Cardiac septum (tissue), 1 donor: ENCODE data around the gene EGFLAM. TPM values are rescaled to one million over a fixed set of nuclear protein-coding genes. Genes with fewer than 3 reads are reported as not detected.

Experiments used
- DNase-seq: peaks from one replicate; pipeline ENCODE4 v3.0.0-alpha.2; 2020; ENCODE audit warnings: low spot score
- intact Hi-C: fragments of 100-400 bp; cut with DNase I; formaldehyde crosslinking; loops from one replicate; pipeline ENCODE4 v1.14.0; 2022
- long read RNA-seq: library from polyadenylated mRNA; unstranded; transcript quantifications from one replicate; pipeline ENCODE4 v2.0.0, GENCODE V29; 2021
- total RNA-seq: library from RNA; stranded (reverse); fragmentation: NEBNext Ultra II Directional; extraction: Animal tissue kit (Norgen Biotek cat#: 25700); gene quantifications from one replicate; pipeline ENCODE4 v1.2.1, GENCODE V29; 2021
- donor health status: DM: no; HTN: no; CAD: no.

The EGFLAM gene
- 6.3 TPM for total RNA-seq
- long read RNA-seq, full-length matches to known transcripts, result 3 of 4 reads
- long read RNA-seq, partial matches to known transcripts, result 0 of 4 reads
- long read RNA-seq, other reads (novel, unspliced or antisense), result 1 of 4 reads

DNA sequence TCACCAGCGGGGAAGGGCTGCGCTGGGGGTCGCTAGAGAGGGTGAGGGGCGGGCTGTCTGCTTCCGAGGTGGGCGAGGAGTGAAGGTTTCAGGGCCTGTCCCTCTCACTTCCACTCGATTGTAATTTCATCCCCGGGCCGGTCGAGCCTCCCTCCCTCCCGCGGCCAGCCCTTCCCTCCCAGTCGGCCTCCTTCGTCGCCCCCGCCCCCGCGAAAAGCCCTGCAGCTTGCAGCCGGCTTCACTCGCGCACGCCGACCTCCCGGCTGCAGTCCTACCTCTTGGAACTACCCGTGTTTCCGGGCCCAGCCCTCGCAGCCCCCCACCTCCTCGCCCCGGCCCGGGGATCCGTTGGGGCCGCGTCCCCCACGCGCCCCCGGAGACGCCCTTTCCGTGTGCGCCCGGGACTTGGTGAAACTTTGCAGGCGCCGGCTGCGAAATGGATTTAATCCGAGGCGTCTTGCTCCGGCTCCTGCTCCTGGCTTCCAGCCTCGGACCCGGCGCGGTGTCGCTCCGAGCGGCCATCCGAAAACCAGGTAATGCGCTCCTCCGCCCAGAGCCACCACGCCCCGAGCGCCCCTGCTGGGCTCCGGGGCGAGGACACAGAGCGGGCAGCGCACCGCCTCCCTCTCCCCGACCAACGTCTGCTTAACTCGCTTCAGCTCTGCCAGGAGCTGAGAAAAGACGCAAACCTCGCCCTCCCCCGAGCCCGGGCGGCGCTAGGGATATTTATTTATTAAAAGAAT is at the start of gene EGFLAM:
Gene EGFLAM, plus strand, starts transcription at position 241 of the 743 bp plus-strand sequence. Its CDS starts 196 bp downstream, at position 437.
- DNase-seq, result no peak
- intact Hi-C loops, result no loop called here

DNA sequence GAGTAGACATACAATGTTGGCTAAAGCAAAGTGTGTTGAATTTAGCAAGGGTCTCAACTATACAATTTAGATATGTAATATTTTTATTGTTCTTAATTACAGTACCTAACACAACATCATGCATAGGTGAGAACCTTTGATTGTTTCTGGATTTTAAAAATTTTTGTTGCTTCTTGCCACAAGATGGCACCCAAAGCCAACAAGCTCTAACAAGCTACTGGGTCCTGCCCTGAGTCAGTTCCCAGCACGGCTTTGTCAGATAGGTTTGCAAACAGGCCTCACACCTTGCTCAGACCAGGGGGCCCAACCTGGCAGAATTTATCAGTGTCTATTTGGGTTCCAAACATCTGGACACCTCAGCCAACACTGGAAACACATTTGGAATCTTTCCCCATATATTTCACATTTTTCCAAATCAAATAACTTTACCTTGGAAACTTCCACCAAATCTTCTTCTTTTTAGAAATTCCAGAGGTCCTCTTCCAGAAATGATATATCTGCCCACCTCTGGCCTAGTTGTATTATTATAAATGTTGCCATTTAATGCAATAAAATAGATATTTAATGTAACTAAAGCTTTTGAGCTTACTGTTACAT is 49.5 kb upstream of the EGFLAM start:
- DNase-seq, result no peak
- intact Hi-C loops, result no loop called here

DNA sequence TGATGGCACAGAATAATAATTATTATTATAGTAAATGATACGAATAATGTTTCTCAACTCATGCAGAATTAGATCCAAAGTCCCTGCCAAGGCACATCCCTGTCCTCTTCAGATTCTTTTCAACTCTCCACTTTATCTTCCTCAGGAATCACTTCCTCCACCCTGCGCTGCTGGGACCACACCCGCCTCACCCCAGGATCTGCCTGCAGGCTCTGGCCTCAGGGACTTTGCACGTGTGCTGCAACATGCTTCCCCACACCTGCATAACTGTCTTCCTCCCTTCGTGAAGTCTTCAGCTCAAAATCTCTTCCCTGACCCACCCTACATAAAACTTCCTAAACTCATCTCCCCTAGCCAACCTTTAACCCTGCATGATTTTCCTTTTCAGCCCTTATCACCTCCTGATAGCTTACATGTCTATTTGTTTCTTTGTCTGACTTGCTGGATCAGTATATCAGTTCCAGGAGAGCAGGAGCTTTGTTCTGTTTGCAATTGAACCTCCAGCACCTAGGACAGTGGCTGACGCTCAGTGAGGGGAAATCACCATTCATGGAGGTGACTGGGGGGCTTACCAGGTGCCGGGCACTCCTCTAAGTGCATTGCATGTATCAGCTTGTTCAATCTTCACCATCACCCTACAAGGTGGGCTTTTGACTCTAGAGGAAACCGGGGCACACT is 47.5 kb upstream of the EGFLAM start:
- no peak for DNase-seq
- intact Hi-C loops, result no loop called here

DNA sequence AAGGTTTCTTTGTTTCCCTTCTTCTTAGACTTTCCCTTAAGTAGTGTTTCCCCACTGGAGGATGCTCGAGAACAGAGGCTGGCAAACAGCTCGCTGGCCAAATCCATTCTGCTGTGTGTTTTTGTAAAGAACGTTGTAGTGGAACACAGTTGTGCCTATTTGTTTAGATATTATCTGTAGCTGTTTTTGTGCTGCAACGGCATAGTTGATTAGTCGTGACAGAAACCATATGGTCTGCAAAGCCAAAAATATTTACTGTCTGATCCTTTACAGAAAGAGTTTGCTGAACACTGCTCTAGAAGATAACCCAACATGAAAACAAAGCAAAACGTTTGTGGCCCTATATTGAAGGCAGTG is 47.0 kb upstream of the EGFLAM start:
- DNase-seq, result no peak
- intact Hi-C loops, result no loop called here

DNA sequence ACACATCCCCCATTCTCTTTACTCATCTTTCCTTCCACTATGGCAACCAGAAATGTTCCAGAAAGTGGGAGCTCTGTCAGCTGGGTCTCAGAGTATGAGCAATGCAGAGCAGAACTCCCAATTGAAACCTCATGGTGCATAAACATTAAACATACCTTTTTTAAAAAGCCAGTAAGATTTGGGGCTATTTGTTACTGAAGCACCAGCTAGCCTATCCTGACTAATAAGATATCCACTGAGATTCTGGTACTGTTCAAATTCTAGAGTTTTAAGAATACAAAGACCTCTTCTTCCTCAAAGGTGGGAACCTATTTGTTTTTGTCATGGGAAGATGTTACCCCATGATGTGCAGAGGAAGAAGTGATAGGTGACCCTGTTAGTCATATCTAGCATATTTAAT is 46.1 kb upstream of the EGFLAM start:
- intact Hi-C loops, result no loop called here

DNA sequence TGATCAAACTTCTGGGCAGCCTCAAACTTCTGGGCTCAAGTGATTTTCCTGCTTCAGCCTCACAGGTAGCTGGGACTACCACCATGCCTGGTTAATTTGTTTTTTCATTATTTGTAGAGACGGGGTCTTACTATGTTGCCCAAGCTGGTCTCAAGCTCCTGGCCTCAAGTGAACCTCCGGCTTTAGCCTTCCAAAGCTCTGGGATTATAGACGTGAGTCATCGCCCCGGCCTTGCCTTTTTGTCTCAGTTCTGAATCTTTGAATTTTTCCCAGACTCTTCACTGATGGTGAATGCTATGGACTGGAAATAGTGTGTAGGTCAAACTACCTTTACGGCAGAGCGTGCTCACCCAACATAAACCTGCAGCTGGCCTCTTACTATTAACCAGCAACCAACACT is 32.3 kb upstream of the EGFLAM start:
- no peak for DNase-seq
- intact Hi-C loops, result no loop called here

More for the DNA sequence above, 46.1 kb upstream of the EGFLAM start:
- no peak for DNase-seq

DNA sequence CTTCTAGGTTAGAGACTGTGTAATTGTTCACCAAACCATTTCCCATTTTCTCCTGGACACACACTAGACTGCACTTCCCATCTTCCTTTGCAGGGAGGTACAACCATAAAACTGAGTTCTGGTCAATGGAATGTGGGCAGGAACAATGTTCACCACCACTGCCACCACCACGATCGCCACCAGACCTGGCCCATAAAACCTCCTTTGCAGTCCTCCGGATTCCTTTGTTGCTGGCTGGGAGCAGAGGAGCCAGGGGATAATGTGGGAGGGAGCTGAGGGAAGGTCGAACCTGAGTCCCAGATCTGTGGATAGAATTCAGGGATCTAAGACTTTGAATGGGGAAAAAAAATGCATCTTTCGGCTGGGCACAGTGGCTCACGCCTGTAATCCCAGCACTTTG is 29.4 kb upstream of the EGFLAM start:
- DNase-seq, result no peak
- intact Hi-C loops, result no loop called here

DNA sequence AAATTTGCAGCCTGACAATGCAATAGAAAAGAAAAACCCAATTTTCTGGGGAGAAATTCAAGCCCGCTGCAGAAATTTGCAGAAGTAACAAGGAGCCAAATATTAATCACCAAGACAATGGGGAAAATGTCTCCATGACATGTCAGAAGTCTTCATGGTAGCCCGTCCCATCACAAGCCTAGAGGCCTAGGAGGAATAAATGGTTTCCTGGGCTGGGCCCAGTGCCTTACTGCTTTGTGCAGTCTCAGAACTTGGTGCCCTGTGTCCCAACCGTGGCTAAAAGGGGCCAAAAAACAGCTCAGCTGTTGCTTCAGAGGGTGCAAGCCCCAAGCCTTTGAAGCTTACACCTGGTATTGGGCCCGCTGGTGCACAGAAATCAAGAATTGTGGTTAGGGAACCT is 23.6 kb upstream of the EGFLAM start:
- no peak for DNase-seq
- intact Hi-C loops, result no loop called here

DNA sequence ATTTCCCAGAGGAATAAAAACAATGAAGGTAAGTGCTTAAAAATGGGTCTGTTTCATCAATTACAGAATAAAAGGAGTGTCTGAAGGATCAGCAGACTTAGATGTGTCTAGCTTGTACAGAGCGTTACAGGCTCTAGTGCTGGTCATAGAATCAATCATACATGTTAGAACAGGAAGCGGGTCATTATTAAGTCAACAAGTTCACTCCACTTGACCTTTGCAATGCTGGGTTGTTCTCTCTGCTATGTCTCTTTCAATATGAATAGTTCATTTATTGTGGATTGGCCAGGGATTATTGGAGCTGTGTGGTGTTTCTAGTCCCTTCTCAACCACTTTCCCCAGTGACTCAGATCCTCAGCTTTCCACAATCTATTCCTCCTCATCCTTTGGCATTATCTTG is 20.7 kb upstream of the EGFLAM start:
- no peak for DNase-seq
- intact Hi-C loops, result no loop called here

DNA sequence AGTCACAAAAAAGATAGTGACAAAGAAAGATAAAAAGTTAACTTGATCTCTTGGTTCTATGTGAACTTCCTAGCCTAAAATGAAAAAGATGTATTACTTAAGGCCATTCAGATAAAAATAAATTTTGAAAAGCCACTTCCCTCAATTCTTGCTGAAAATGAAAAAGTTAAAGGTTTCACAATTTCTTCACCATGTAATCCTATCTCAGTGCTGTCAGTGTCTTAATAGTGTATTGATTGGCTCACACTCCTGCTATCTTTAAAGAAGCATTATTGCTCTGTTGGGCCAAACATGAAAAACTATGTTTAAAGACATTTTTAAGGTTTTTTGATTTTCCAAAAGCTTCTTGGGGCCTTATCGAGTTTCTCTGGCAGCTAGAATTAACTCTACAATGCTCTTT is 18.1 kb upstream of the EGFLAM start:
- intact Hi-C loops, result no loop called here
- DNase-seq, result no peak

DNA sequence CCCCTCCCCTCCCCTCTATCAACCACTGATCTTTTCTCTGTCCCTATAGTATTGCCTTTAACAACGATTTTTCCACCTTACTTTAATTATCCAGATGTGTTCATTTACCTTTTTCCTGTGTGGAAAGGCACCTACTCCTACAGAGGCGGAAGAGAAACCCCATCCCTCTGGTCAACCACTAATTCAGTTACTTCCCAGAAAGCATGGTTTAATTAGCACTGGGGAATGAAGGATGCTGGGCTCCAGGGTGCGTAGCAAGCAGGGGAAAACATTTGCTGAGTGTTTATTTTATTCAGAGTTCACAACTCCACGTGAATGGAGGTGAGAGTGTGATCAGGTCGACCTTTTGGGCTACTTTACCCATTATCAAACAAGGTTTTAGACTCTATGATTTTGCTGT is 16.7 kb upstream of the EGFLAM start:
- intact Hi-C loops, result no loop called here
- DNase-seq, result no peak

DNA sequence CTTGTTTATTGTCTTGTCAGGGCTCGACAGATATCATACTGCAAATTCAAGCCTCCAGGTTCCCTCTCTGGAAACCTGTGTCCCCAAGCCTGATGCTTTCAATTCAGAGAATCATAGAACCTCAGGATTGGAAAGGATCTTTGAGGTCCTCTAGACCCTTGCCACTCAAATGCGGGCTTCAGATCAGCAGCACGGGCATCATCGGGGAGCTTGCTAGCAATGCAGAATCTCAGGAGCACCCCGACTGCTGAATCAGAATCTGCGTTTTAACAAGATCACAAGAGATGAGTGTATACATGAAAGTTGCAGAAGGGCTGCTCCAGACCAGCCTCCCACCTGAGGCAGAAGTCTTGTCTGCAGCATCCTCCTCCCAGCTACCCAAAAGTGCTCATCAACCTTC is 13.1 kb upstream of the EGFLAM start:
- no peak for DNase-seq
- intact Hi-C loops, result no loop called here

DNA sequence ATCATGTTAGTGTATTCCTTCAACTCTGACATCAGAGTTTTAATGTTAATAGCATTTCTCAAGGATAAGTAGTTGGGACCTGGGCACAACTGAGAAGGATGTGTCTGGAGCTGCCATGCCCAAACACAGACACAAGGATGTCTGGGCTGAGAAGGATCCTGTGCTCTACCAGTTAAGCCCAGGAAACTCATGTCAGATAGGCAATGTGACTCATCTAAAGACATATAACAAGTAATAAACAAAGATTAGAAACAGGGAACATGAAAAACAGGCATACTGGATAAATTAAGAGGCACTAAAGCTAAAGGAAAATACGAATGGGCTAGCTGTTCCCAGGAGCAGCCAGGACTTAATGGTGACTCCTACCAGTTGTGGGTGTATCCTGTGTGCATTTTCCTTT is 9.1 kb upstream of the EGFLAM start:
- no peak for DNase-seq
- intact Hi-C loops, result no loop called here

DNA sequence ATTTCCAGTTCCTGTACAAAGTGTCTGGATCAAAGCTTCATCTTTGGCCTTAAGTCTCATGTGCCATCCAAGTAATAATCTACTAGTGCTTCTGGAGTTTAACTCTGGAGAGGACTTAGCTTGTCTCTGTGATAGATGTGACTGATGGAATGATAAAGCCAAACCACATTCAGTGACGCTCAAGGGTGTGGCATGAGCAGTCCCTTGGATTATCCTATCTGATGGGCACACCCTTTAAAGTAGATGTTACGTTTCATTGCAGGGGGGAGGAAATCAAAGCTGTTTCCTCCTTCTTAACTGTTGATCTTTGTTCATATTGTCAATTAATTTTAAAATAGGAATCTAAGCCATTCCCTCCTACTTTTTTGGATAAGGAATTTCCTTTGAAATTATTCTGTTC is 8.5 kb upstream of the EGFLAM start:
- no peak for DNase-seq

DNA sequence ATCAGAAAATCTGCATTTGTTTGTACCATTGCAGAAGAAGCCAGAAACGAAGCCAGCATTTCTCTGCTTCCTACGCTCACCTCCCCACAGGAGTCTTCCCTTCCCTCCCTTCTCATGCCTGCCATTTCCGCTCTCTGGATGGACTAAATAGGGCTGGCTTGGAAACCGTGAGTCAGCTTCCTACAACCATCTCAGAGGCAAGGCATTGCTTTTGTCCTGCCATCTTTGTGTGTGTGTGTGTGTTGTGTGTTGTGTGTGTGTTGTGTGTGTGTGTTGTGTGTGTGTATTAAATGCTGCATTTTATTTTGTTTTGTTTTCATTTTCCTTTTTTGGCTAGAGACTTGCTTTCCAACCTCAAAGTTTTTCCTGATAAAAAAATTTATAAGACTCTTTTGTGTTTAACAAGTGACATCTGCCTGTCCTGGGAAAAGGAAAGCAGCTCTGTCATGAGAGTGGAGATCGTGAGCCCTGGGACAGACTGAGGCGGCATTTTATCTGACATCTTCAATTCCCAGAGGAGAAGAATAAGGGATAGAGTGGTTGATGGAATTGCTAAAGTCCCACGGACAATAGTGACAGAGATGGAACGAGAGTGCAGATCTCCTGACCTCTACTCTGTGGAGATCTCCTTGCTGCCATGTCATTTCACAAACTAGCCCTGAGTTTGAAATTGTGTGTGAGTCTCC is 7.5 kb upstream of the EGFLAM start:
- no peak for DNase-seq
- intact Hi-C loops, result no loop called here

More for the DNA sequence above, 8.5 kb upstream of the EGFLAM start:
- intact Hi-C loops, result no loop called here

DNA sequence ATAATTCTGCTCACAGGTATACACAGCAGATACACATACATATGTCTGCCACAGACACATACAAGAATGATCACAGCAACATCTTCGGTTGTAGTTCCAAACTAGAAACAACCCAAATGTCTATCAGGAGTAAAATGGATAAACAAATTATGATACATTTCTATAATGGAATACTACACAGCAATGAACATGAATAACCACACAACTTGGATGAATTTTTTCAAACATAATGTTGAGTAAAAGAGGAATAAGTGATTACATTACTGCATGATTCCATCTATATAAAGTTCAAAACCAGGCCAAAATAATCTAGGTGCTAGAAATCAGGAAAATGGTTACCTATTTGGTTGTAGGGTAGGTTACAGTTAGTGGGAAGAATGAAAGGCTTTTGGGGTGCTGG is 4.6 kb upstream of the EGFLAM start:
- intact Hi-C loops, result no loop called here
- no peak for DNase-seq

DNA sequence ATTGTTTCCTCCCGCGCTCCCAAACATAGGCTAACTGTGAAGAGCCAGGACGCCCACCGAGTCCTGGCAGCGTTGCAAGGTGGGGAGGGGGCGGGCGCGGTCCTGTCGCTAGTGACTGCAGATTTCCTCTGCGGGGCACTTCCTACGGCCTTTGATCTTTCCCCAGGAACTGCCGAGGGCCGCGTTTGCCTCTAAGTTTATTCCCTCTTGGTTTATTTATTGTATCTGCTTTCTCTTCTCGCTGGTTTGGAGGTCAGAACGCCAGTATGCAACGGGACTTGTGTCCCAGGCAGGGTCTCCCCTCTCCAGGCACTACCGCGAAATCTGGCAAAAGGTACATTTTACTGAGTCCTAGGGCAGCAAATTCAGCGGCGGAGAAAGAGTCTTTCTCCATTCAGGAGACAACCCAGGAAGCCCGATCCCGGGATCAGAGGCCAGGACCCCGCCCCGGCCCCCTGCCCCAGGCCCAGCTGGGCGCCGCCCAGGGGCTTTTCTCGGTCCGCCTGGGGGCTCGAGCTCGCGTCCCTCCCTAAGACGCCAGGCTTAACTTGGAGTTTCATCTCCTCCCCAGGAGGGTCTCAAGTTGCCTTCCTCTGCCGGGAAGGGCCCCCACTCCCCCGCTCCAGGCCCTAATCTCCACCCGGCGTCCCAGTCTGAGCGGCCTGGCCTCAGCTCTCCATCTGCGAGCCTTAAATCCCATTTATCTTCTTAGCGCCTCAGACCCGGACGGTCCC is 884 bp upstream of the EGFLAM start:
- no peak for DNase-seq
- intact Hi-C loops, result no loop called here

DNA sequence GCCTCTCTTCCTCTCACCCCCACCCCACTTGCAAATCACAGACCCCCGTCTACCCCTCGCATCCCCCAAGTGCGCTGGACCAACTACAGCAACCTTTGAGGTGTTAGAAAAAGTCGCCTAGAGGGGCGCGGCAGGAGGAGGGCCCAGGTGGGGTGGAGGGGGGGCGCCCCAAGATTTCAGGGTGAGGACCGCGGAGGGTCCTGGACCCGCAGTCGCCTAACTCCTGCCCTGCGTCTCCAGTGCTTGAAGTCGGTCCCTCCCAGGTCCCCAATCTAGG is 379 bp upstream of the EGFLAM start:
- intact Hi-C loops, result no loop called here
- no peak for DNase-seq

DNA sequence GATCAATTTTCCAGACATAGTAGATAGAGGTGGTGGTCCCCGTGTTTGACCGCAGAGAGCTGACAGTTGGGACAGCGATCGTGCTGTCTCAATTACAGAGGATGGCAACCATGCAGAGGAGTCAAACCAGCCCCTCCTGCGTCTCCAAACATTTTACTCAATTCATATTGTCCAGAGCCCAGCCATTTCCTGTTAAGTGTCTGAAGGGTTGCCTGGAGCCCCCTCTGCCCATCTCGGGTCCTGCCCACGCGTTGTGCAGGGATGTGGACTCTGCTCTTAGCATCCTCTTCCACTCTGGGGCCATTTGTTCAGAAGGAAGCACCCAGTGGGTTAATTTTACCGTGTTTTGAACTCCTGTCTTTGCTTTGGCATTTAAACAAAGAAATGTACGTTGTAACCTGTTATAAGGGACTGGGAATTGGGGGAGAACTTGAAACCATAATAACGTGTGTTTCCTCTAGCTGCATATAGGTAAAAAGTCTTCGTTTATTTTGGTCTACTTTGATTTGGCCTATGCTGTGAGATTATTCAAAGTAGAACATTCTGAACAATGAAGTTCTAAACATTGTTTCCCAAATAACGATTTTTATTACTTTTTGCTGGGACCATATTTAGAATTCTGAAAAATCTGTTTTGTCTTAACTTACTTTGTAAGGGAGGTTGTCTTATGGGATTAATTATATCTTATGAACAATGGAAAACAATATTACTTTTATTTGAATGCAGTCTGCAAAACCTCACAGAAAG is 876 bp downstream of the EGFLAM start:
- no peak for DNase-seq
- intact Hi-C loops, result no loop called here
